Mammary epithelial cell (primary cell): Measurements from ENCODE around the gene TTC16.

ENCODE experiments used
- CTCF ChIP-seq, 2 donors: IDR thresholded peaks in 1 of 2; conservative IDR thresholded peaks in 1 of 2; 2 replicates each; pipeline ENCODE4 v1.5.1; 2011 to 2012; ENCODE audit warnings: inconsistent platforms in 2 of 2, low read length in 2 of 2, mild to moderate bottlenecking in 2 of 2, control low read depth in 1 of 2, low read depth in 1 of 2; ENCODE audit not compliant: insufficient read depth in 1 of 2; ENCODE audit errors: extremely low read depth in 1 of 2
- EZH2 ChIP-seq: IDR thresholded peaks from 2 replicates; pipeline ENCODE4 v1.6.1; 2012; ENCODE audit warnings: low read length, inconsistent platforms, borderline replicate concordance

- TF ChIP-seq CTCF (conservative IDR thresholded peaks at IDR 0.05 in 1 of 2, IDR thresholded peaks at IDR 0.05 in 1 of 2; ENCODE audit: extremely low read depth in 1 of 2, insufficient read depth in 1 of 2, low read depth in 1 of 2, low read length in 2 of 2) (peak; percentile 84 to 94), EZH2 (no peak)
Observed at GRCh38 chr9:127734747-127735529, 19.1 kb downstream of the TTC16 start, which contains the start of gene TOR2A.
